Tibial nerve (tissue), 4 donors: Measurements from ENCODE around the gene TBX15. TPM values are rescaled to one million over a fixed set of nuclear protein-coding genes. Genes with fewer than 3 reads are reported as not detected.

Experiments
- DNase-seq, 2 donors: peaks; one replicate each; pipeline ENCODE4 v3.0.0-alpha.2; 2019; ENCODE audit warnings: low spot score in 2 of 2
- H3K27ac ChIP-seq, 4 donors: fragments of 200-600 bp; sonication (generic) in 3 of 4; one replicate each; pipeline ENCODE4 v1.5.1; 2017 to 2019; ENCODE audit warnings: mild to moderate bottlenecking in 1 of 4
- H3K27me3 ChIP-seq, 2 donors: fragments of 200-600 bp; sonication (generic) in 1 of 2; one replicate each; pipeline versions ENCODE4 v1.5.1 to v1.6.0; 2017 to 2019
- H3K36me3 ChIP-seq, 3 donors: fragments of 200-600 bp; sonication (generic); one replicate each; pipeline ENCODE4 v1.5.1; 2018 to 2019
- H3K4me1 ChIP-seq, 4 donors: fragments of 200-600 bp; sonication (generic) in 3 of 4; one replicate each; pipeline ENCODE4 v1.5.1; 2017 to 2019
- H3K4me3 ChIP-seq, 4 donors: fragments of 200-600 bp; sonication (generic) in 3 of 4; one replicate each; pipeline ENCODE4 v1.5.1; 2017 to 2019; ENCODE audit warnings: mild to moderate bottlenecking in 1 of 4, moderate library complexity in 1 of 4
- H3K9me3 ChIP-seq, 4 donors: fragments of 200-600 bp; sonication (generic) in 3 of 4; one replicate each; pipeline ENCODE4 v1.5.1; 2017 to 2019
- CTCF ChIP-seq, 5 experiments: fragments of 200-600 bp in 3 of 5; fragments of 450-650 bp in 2 of 5; sonication (generic) in 3 of 5; IDR thresholded peaks; one replicate each; pipeline ENCODE4 v1.5.1; 2016 to 2019; ENCODE audit warnings: antibody characterized with exemption in 5 of 5, mild to moderate bottlenecking in 3 of 5, moderate library complexity in 2 of 5
- EP300 ChIP-seq, 2 donors: sonication (generic); formaldehyde crosslinking; IDR thresholded peaks; one replicate each; pipeline ENCODE4 v1.6.1; 2017; ENCODE audit warnings: antibody characterized with exemption in 2 of 2, mild to moderate bottlenecking in 1 of 2
- POLR2A ChIP-seq, 2 donors: fragments of 450-650 bp; IDR thresholded peaks; one replicate each; pipeline ENCODE4 v1.6.1; 2017; ENCODE audit warnings: antibody characterized with exemption in 2 of 2, mild to moderate bottlenecking in 2 of 2, moderate library complexity in 2 of 2
- WGBS, 2 donors: methylation state at CpG; one replicate each; pipeline ENCODE4 v1.1.5; 2018; 5-methylcytosine and 5-hydroxymethylcytosine counted together
- total RNA-seq, 4 donors: library from RNA; depleted of rRNA; stranded (reverse); fragments of >200 nt; gene quantifications; one replicate each; pipeline ENCODE4 v1.1.0, GENCODE V29; 2016

TBX15 gene
- total RNA-seq, 4 donors from 2014 or later: 38.7 to 57.0 (median 48.2) TPM

- Histone ChIP-seq H3K4me1 (no peaks in the 10 kb centered on the region), H3K27me3 (no peaks in the 10 kb centered on the region), H3K36me3 (no peaks in the 10 kb centered on the region), H3K9me3 (no peaks in the 10 kb centered on the region), H3K4me3 (no peak overlapping the region), H3K27ac (no peak overlapping the region)
- 77 to 78% methylated on average over 6 of the region's 6 CpGs for WGBS, 2 donors
- TF ChIP-seq POLR2A (IDR thresholded peaks at IDR 0.05) (no peak), EP300 (IDR thresholded peaks at IDR 0.05) (no peak), CTCF (IDR thresholded peaks at IDR 0.05) (no peak)
- DNase-seq: no peak
These were observed 121.8 kb downstream of the TBX15 start for GRCh38 chr1:118866330-118866729.

GRCh38 chr1:118863688-118864087 lies 124.5 kb downstream of the TBX15 start:
- Histone ChIP-seq H3K36me3 (no peaks in the 10 kb centered on the region), H3K4me1 (peaks cover 0 to 9% (median 0%) of the 10 kb centered on the region in 4 donors), H3K27me3 (no peaks in the 10 kb centered on the region), H3K27ac (no peak overlapping the region), H3K9me3 (no peaks in the 10 kb centered on the region), H3K4me3 (no peak overlapping the region)
- WGBS, 2 donors: 76% methylated on average over 3 of the region's 3 CpGs
- no peak for DNase-seq
- TF ChIP-seq CTCF (IDR thresholded peaks at IDR 0.05) (no peak), POLR2A (IDR thresholded peaks at IDR 0.05) (no peak), EP300 (IDR thresholded peaks at IDR 0.05) (no peak)

GRCh38 chr1:118862755-118863154 lies 125.4 kb downstream of the TBX15 start:
- no peaks in the 10 kb centered on the region for H3K36me3 ChIP-seq
- H3K27ac ChIP-seq: no peak overlapping the region
- no peak overlapping the region for H3K4me3 ChIP-seq
- 63 to 74% methylated on average over 2 of the region's 2 CpGs for WGBS, 2 donors
- no peaks in the 10 kb centered on the region for H3K27me3 ChIP-seq
- TF ChIP-seq POLR2A (IDR thresholded peaks at IDR 0.05) (no peak), EP300 (IDR thresholded peaks at IDR 0.05) (no peak), CTCF (IDR thresholded peaks at IDR 0.05) (no peak)
- H3K4me1 ChIP-seq: peaks cover 0 to 9% (median 0%) of the 10 kb centered on the region in 4 donors
- no peaks in the 10 kb centered on the region for H3K9me3 ChIP-seq
- no peak for DNase-seq

GRCh38 chr1:118861216-118861615 lies 126.9 kb downstream of the TBX15 start:
- Histone ChIP-seq H3K4me3 (no peak overlapping the region), H3K4me1 (peaks cover 0 to 9% (median 0%) of the 10 kb centered on the region in 4 donors), H3K36me3 (no peaks in the 10 kb centered on the region), H3K27me3 (no peaks in the 10 kb centered on the region), H3K27ac (no peak overlapping the region), H3K9me3 (no peaks in the 10 kb centered on the region)
- TF ChIP-seq CTCF (IDR thresholded peaks at IDR 0.05) (no peak), EP300 (IDR thresholded peaks at IDR 0.05) (no peak), POLR2A (IDR thresholded peaks at IDR 0.05) (no peak)
- no peak for DNase-seq

GRCh38 chr1:118859999-118860398 lies 128.1 kb downstream of the TBX15 start:
- H3K36me3 ChIP-seq: no peaks in the 10 kb centered on the region
- WGBS, 2 donors: 56 to 60% methylated on average over 3 of the region's 3 CpGs
- no peaks in the 10 kb centered on the region for H3K27me3 ChIP-seq
- no peak for DNase-seq
- peaks cover 0 to 9% (median 0%) of the 10 kb centered on the region in 4 donors for H3K4me1 ChIP-seq
- TF ChIP-seq EP300 (IDR thresholded peaks at IDR 0.05): no peak
- no peak for TF ChIP-seq CTCF (IDR thresholded peaks at IDR 0.05)
- TF ChIP-seq POLR2A (IDR thresholded peaks at IDR 0.05): no peak
- H3K27ac ChIP-seq: no peak overlapping the region
- H3K9me3 ChIP-seq: no peaks in the 10 kb centered on the region
- H3K4me3 ChIP-seq: no peak overlapping the region
